Mucosa of descending colon (tissue), 3 donors: ENCODE measurements around the gene TBC1D4. TPM values are rescaled to one million over a fixed set of nuclear protein-coding genes. Genes with fewer than 3 reads are reported as not detected.

Experiments used
- ATAC-seq: fragments of 200-7000 bp; cut with Tn5 transposase; one replicate; pipeline ENCODE4 v1.9.1; 2020; ENCODE audit warnings: mild to moderate bottlenecking, moderate library complexity
- DNase-seq, 3 donors: peaks; one replicate each; pipeline ENCODE4 v3.0.0-alpha.2; 2020
- H3K36me3 ChIP-seq: fragments of 200-600 bp; one replicate; pipeline ENCODE4 v1.8.0; 2021; ENCODE audit warnings: low read depth, mild to moderate bottlenecking
- H3K4me1 ChIP-seq: fragments of 200-600 bp; one replicate; pipeline ENCODE4 v1.8.0; 2021; ENCODE audit warnings: low read depth, mild to moderate bottlenecking
- H3K4me3 ChIP-seq: fragments of 200-600 bp; one replicate; pipeline ENCODE4 v1.8.0; 2021; ENCODE audit warnings: mild to moderate bottlenecking
- H3K9me3 ChIP-seq: fragments of 200-600 bp; one replicate; pipeline ENCODE4 v1.8.0; 2021; ENCODE audit warnings: mild to moderate bottlenecking
- intact Hi-C, 2 donors: fragments of 100-400 bp; cut with DNase I in 1 of 2; cut with micrococcal nuclease in 1 of 2; formaldehyde crosslinking; loops; one replicate each; pipeline versions ENCODE4 v1.11.0 to v1.11.1; 2022; cut with DNase I, micrococcal nuclease
- total RNA-seq, 3 donors: library from RNA; stranded (reverse); fragmentation: NEBNext Ultra II Directional in 2 of 3; extraction: Animal tissue kit (Norgen Biotek cat#: 25700) in 2 of 3; gene quantifications; one replicate each; pipeline versions ENCODE4 v1.2.1 to v1.2.4, GENCODE V29; 2021 to 2023
- TF ChIP-seq, protein P1 (sequence below): fragments of 200-600 bp; IDR thresholded peaks from one replicate; pipeline ENCODE4 v1.8.0; 2022; ENCODE audit warnings: antibody characterized with exemption, mild to moderate bottlenecking
- donor health status: DM: no; HTN: no; CAD: no; lungs with moderate emphysema.
- donor health status: DM: no; HTN: no; CAD: no.
- donor health status: DM: no; HTN: yes; CAD: no.

Gene TBC1D4
- total RNA-seq, 3 donors from 2014 or later, result 13.4 to 24.6 (median 13.8) TPM

GRCh38 chr13:75468098-75468497, 13.9 kb downstream of the TBC1D4 start:
- ATAC-seq (no peak), DNase-seq (no peak)
- Histone ChIP-seq H3K9me3 (no peaks in the 10 kb centered on the region), H3K4me3 (no peak overlapping the region), H3K36me3 (no peaks in the 10 kb centered on the region), H3K4me1 (no peaks in the 10 kb centered on the region)
- intact Hi-C loops, result no loop called here
- TF ChIP-seq, protein P1, sequence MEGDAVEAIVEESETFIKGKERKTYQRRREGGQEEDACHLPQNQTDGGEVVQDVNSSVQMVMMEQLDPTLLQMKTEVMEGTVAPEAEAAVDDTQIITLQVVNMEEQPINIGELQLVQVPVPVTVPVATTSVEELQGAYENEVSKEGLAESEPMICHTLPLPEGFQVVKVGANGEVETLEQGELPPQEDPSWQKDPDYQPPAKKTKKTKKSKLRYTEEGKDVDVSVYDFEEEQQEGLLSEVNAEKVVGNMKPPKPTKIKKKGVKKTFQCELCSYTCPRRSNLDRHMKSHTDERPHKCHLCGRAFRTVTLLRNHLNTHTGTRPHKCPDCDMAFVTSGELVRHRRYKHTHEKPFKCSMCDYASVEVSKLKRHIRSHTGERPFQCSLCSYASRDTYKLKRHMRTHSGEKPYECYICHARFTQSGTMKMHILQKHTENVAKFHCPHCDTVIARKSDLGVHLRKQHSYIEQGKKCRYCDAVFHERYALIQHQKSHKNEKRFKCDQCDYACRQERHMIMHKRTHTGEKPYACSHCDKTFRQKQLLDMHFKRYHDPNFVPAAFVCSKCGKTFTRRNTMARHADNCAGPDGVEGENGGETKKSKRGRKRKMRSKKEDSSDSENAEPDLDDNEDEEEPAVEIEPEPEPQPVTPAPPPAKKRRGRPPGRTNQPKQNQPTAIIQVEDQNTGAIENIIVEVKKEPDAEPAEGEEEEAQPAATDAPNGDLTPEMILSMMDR, result no peak

DNA sequence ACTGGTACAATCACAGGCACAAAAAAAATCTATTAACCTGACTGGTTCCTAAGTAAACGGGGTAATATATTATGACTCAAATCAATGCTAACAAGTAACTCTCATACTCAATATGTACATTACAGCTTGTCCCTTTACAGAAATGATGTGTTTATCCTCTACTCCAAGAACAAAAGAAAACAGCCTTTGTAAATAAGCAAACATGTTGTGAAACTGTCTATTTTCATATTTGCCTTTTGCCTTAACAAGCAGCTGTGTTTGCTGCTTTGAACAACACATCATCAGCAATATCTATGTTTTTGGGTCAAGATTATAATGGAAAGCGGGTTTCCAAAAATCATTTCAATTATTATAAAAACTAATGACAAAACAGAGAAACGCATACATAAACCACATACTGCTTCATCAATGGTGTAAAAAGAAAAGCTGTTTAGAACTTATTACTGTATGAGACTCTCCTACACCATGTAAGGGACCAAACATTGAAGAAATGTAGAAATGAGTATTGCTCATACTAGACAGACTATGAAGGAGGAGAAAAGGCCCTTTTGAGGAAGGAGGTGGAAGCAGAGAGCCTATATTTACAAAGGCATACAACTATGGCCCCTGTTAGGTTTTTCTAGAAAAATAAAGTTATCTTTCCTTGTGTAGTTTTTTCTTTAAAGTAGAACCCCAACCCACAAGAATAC, 14.8 kb downstream of the TBC1D4 start:
- ATAC-seq (no peak), DNase-seq (no peak)
- Histone ChIP-seq H3K9me3 (no peaks in the 10 kb centered on the region), H3K4me1 (no peaks in the 10 kb centered on the region), H3K36me3 (no peaks in the 10 kb centered on the region), H3K4me3 (no peak overlapping the region)
- intact Hi-C loops, result no loop called here
- TF ChIP-seq, protein P1, result no peak

- Histone ChIP-seq H3K4me3 (no peak overlapping the region), H3K4me1 (no peaks in the 10 kb centered on the region), H3K9me3 (no peaks in the 10 kb centered on the region), H3K36me3 (no peaks in the 10 kb centered on the region)
- TF ChIP-seq, protein P1, result no peak
- DNase-seq, result no peak
- intact Hi-C loops, result no loop called here
- ATAC-seq, result no peak
These were observed 16.7 kb downstream of the TBC1D4 start for GRCh38 chr13:75465236-75465635.

- DNase-seq (no peak), ATAC-seq (no peak)
- H3K36me3 ChIP-seq, result no peaks in the 10 kb centered on the region
- H3K4me1 ChIP-seq, result no peaks in the 10 kb centered on the region
- TF ChIP-seq, protein P1, result no peak
- no peak overlapping the region for H3K4me3 ChIP-seq
- intact Hi-C loops, result no loop called here
- no peaks in the 10 kb centered on the region for H3K9me3 ChIP-seq
These were observed 20.7 kb downstream of the TBC1D4 start for GRCh38 chr13:75461314-75461713.

GRCh38 chr13:75460644-75461043, 21.3 kb downstream of the TBC1D4 start:
- H3K4me3 ChIP-seq, result no peak overlapping the region
- H3K9me3 ChIP-seq, result no peaks in the 10 kb centered on the region
- H3K36me3 ChIP-seq, result no peaks in the 10 kb centered on the region
- ATAC-seq, result no peak
- no peaks in the 10 kb centered on the region for H3K4me1 ChIP-seq
- TF ChIP-seq, protein P1, result no peak
- no peak for DNase-seq
- intact Hi-C loops, result no loop called here
